GM12878 (cell line): ENCODE measurements around the gene CLRN3. TPM values are rescaled to one million over a fixed set of nuclear protein-coding genes. Genes with fewer than 3 reads are reported as not detected.

Source experiments
- ATAC-seq: fragments of 200-7000 bp; cut with Tn5 transposase; 3 replicates; pipeline ENCODE4 v1.9.1; 2020; ENCODE audit warnings: mild to moderate bottlenecking, moderate library complexity
- BruUV-seq: library from RNA; stranded (reverse); fragments of 400-500 nt; replicated peaks from 2 replicates; lab custom pipeline; 2021; lab: Mats Ljungman, UMichigan
- CTCF ChIA-PET: fragments of 300-600 bp; sonication (Branson Sonifier 250); formaldehyde crosslinking; extraction: SDS; loops from one replicate; lab custom pipeline; 2021; ENCODE audit warnings: inconsistent platforms; lab: Yijun Ruan, JAX
- POLR2A ChIA-PET: fragments of 350-600 bp; formaldehyde crosslinking; extraction: SDS; loops from one replicate; lab custom pipeline; 2021; ENCODE audit warnings: inconsistent platforms; lab: Charles Lee
- RAD21 ChIA-PET: fragments of 300-600 bp; sonication (Branson Sonifier 250); formaldehyde crosslinking; loops from one replicate; lab custom pipeline; 2023; ENCODE audit warnings: antibody characterized with exemption; ENCODE audit not compliant: unreplicated experiment; lab: Charles Lee
- SMC1A ChIA-PET: fragments of 300-600 bp; sonication (Branson Sonifier 250); formaldehyde crosslinking; loops from one replicate; lab custom pipeline; 2023; ENCODE audit not compliant: unreplicated experiment, uncharacterized antibody; lab: Charles Lee
- DNase-seq: peaks from one replicate; pipeline ENCODE4 v3.0.0-alpha.2; 2011; ENCODE audit warnings: low read depth, low spot score
- FAIRE-seq: peaks from 3 replicates; lab custom pipeline; 2011; peaks lifted over from hg19 to GRCh38; lab: Jason Lieb, UNC
- H2AFZ ChIP-seq: 2 replicates; pipeline ENCODE4 v1.6.0; 2011; ENCODE audit warnings: low read depth, low read length, control low read depth; ENCODE audit not compliant: control insufficient read depth
- H3K27ac ChIP-seq: 2 replicates; pipeline ENCODE4 v1.5.1; 2011; ENCODE audit warnings: control low read depth; ENCODE audit not compliant: control insufficient read depth, insufficient read depth
- H3K27me3 ChIP-seq, 2 experiments: replicated peaks in 1 of 2; 2 replicates each; pipeline versions ENCODE4 v1.6.0 to v1.6.1; 2011; ENCODE audit warnings: low read length in 1 of 2; ENCODE audit not compliant: control insufficient read depth in 2 of 2, insufficient read depth in 2 of 2
- H3K36me3 ChIP-seq, 2 experiments: 2 replicates each; pipeline ENCODE4 v1.5.1; 2011; ENCODE audit warnings: low read length in 1 of 2; ENCODE audit not compliant: control insufficient read depth in 2 of 2, insufficient read depth in 2 of 2
- H3K4me1 ChIP-seq: 2 replicates; pipeline ENCODE4 v1.6.1; 2011; ENCODE audit warnings: mild to moderate bottlenecking, low read length, moderate library complexity, mixed read lengths; ENCODE audit not compliant: control insufficient read depth, insufficient read depth
- H3K4me2 ChIP-seq: 2 replicates; pipeline ENCODE4 v1.6.0; 2011; ENCODE audit warnings: control low read depth; ENCODE audit not compliant: control insufficient read depth, insufficient read depth
- H3K4me3 ChIP-seq: fragments of 200-600 bp; sonication (generic); 2 replicates; pipeline ENCODE4 v1.5.1; 2016
- H3K79me2 ChIP-seq: 2 replicates; pipeline ENCODE4 v1.6.0; 2011; ENCODE audit warnings: low read length; ENCODE audit not compliant: control insufficient read depth, insufficient read depth
- H3K9ac ChIP-seq: 2 replicates; pipeline ENCODE4 v1.8.0; 2011; ENCODE audit warnings: low read length, control low read depth, mixed read lengths; ENCODE audit not compliant: control insufficient read depth, insufficient read depth
- H3K9me3 ChIP-seq: replicated peaks from 3 replicates; pipeline ENCODE4 v1.5.1; 2011; ENCODE audit warnings: mild to moderate bottlenecking, low read length; ENCODE audit not compliant: control insufficient read depth, insufficient read depth
- H4K20me1 ChIP-seq: 2 replicates; pipeline ENCODE4 v1.6.0; 2011; ENCODE audit not compliant: control insufficient read depth, insufficient read depth
- BCL11A ChIP-seq: IDR thresholded peaks from 2 replicates; pipeline ENCODE4 v1.6.1; 2011; ENCODE audit warnings: low read depth, low read length
- HDAC2 ChIP-seq: fragments of 200-600 bp; sonication (generic); IDR thresholded peaks from 2 replicates; pipeline ENCODE4 v1.6.1; 2017
- IKZF2 ChIP-seq, 2 experiments: fragments of 450-650 bp; IDR thresholded peaks; 2 replicates each; pipeline ENCODE4 v1.6.1; 2017; ENCODE audit warnings: mild to moderate bottlenecking in 2 of 2, moderate library complexity in 2 of 2
- IRF5 ChIP-seq: fragments of 450-650 bp; IDR thresholded peaks from 2 replicates; pipeline ENCODE4 v1.6.1; 2017; ENCODE audit warnings: borderline replicate concordance
- NR2F1 ChIP-seq: fragments of 450-650 bp; conservative IDR thresholded peaks from 2 replicates; pipeline ENCODE4 v1.6.1; 2017; ENCODE audit warnings: mild to moderate bottlenecking
- SKIL ChIP-seq: fragments of 450-650 bp; IDR thresholded peaks from 2 replicates; pipeline ENCODE4 v1.6.1; 2017; ENCODE audit warnings: mild to moderate bottlenecking, low read depth, inconsistent platforms; ENCODE audit not compliant: poor library complexity, severe bottlenecking
- SMC3 ChIP-seq: IDR thresholded peaks from 2 replicates; pipeline ENCODE4 v1.6.1; 2011; ENCODE audit warnings: low read length, improper control_type of control experiment, borderline replicate concordance
- STAT1 ChIP-seq: fragments of 450-650 bp; conservative IDR thresholded peaks from 2 replicates; pipeline ENCODE4 v1.6.1; 2014; ENCODE audit warnings: antibody characterized with exemption, mild to moderate bottlenecking
- TCF12 ChIP-seq: IDR thresholded peaks from 2 replicates; pipeline ENCODE4 v1.6.1; 2011; ENCODE audit warnings: low read depth, mild to moderate bottlenecking, low read length
- TCF3 ChIP-seq: IDR thresholded peaks from 2 replicates; pipeline ENCODE4 v1.6.1; 2012; ENCODE audit warnings: low read depth, mild to moderate bottlenecking, low read length, borderline replicate concordance; ENCODE audit not compliant: insufficient read depth
- ZBTB33 ChIP-seq: fragments of 450-650 bp; IDR thresholded peaks from 2 replicates; pipeline ENCODE4 v1.6.1; 2017; ENCODE audit warnings: mild to moderate bottlenecking
- ZNF217 ChIP-seq: fragments of 450-650 bp; IDR thresholded peaks from 2 replicates; pipeline ENCODE4 v1.6.1; 2017; ENCODE audit warnings: antibody characterized with exemption, mild to moderate bottlenecking
- WGBS: methylation state at CpG from one replicate; pipeline ENCODE4 v1.1.6; 2016; ENCODE audit warnings: low lambda C conversion rate; ENCODE audit not compliant: insufficient replicate concordance, insufficient coverage; ENCODE audit errors: missing lambda C conversion rate; 5-methylcytosine and 5-hydroxymethylcytosine counted together
- in situ Hi-C: fragments of 300-500 bp; cut with MboI; formaldehyde crosslinking; loops from 9 replicates; pipeline ENCODE4 v1.14.3; 2018; ENCODE audit warnings: mixed read lengths
- intact Hi-C: fragments of 100-400 bp; cut with micrococcal nuclease; formaldehyde crosslinking; loops from one replicate; pipeline ENCODE4 v1.14.2; 2022; ENCODE audit not compliant: unreplicated experiment
- polyA plus RNA-seq, 11 experiments: library from polyadenylated mRNA; depleted of rRNA in 4 of 11; unstranded in 6 of 11; stranded (reverse) in 5 of 11; fragments of >200 nt; fragmentation: Nextera tagmentation in 4 of 11; fragmentation: Illumina TruSeq in 1 of 11; extraction: Ambion mirVana in 4 of 11; extraction: Trizol in 1 of 11; gene quantifications; 1 replicate in 1 of 11; 2 replicates in 10 of 11; pipeline versions ENCODE4 v1.2.1 to v1.2.3, GENCODE V29; 2011 to 2016; ENCODE audit warnings: inconsistent platforms in 2 of 11, missing spikeins in 2 of 11, low read depth in 1 of 11
- total RNA-seq, 4 experiments: library from RNA; depleted of rRNA in 3 of 4; stranded (reverse); fragments of >200 nt in 3 of 4; fragmentation: Illumina TruSeq in 1 of 4; extraction: Trizol in 1 of 4; gene quantifications; 2 replicates each; pipeline versions ENCODE4 v1.2.1 to v1.2.3, GENCODE V29; 2013 to 2021

Gene CLRN3
- total and polyA plus RNA-seq, 10 of the 15 experiments (the other 5 are each of a cell fraction or from before 2014, with no cell fraction given), result not detected

GRCh38 chr10:127882801-127883459, 9.8 kb downstream of the CLRN3 start:
- Histone ChIP-seq H3K79me2 (no peaks in the 10 kb centered on the region), H3K4me1 (no peaks in the 10 kb centered on the region), H3K4me3 (no peak overlapping the region), H3K9ac (no peak overlapping the region), H2AFZ (no peak overlapping the region), H3K36me3 (no peaks in the 10 kb centered on the region), H3K4me2 (no peak overlapping the region), H3K9me3 (no peaks in the 10 kb centered on the region), H3K27me3 (no peaks in the 10 kb centered on the region; a peak in 2 of 4 replicates), H4K20me1 (no peaks in the 10 kb centered on the region; the same call in 1 of the 2 replicates), H3K27ac (no peak overlapping the region)
- DNase-seq (no peak), ATAC-seq (peak; percentile 26; the same call in 1 of the 3 replicates), FAIRE-seq (no peak)
- ChIA-PET SMC1A (no interaction called here), CTCF (no interaction called here), POLR2A (no interaction called here), RAD21 (no interaction called here)
- WGBS, result 17% methylated on average over 4 of the region's 4 CpGs
- BruUV-seq, result no TSS peak
- no peak for TF ChIP-seq IRF5
- TF ChIP-seq SKIL, result no peak
- no peak for TF ChIP-seq ZBTB33
- TF ChIP-seq BCL11A, result no peak
- no peak for TF ChIP-seq SMC3
- no peak for TF ChIP-seq TCF3
- TF ChIP-seq STAT1, result no peak
- no peak for TF ChIP-seq HDAC2
- TF ChIP-seq ZNF217, result no peak
- TF ChIP-seq NR2F1, result no peak
- no peak for TF ChIP-seq IKZF2 (IDR thresholded peaks at IDR 0.05)
- TF ChIP-seq TCF12, result no peak
- in situ Hi-C loops, result no loop called here
- intact Hi-C loops, result no loop called here
